Measurements from ENCODE around the gene ZBTB20. TPM values are rescaled to one million over a fixed set of nuclear protein-coding genes. Genes with fewer than 3 reads are reported as not detected.

The ZBTB20 gene
- total RNA-seq, 5 donors from 2014 or later (not counting 1 experiment from before 2014, with no cell fraction given) = 43.1 to 80.7 (median 48.4) TPM

GRCh38 chr3:115141033-115141757 is 5.9 kb downstream of the ZBTB20 start:
- Histone ChIP-seq H3K27me3 (replicated peaks in 1 of 2; ENCODE audit: control insufficient read depth in 2 of 2, extremely low read depth in 1 of 2, insufficient read depth in 2 of 2, low read length in 1 of 2) (no peaks in the 10 kb centered on the region), H3K4me1 (ENCODE audit: control insufficient read depth in 1 of 2, extremely low read depth in 1 of 2, insufficient read depth in 2 of 2, low read length in 2 of 2) (peaks cover 0 to 9% of the 10 kb centered on the region in 2 experiments), H3K27ac (ENCODE audit: low read length) (no peak overlapping the region), H3K4me3 (ENCODE audit: control insufficient read depth in 1 of 2, extremely low read depth in 1 of 2, low read length in 1 of 2) (no peak overlapping the region), H3K9me3 (no peaks in the 10 kb centered on the region), H3K36me3 (ENCODE audit: control insufficient read depth in 2 of 2, extremely low read depth in 1 of 2, insufficient read depth in 1 of 2, low read length in 1 of 2) (no peaks in the 10 kb centered on the region)
- ATAC-seq (replicated peaks in 1 of 4) = no peak
- POLR2A ChIA-PET = no interaction called here
- Mint-ChIP-seq H3K36me3 (peaks cover 28% of the 10 kb centered on the region), H3K27ac (no peak overlapping the region), H3K9me3 (no peaks in the 10 kb centered on the region), H3K4me1 (peaks cover 43 to 59% (median 59%) of the 10 kb centered on the region in 3 donors), H3K27me3 (no peaks in the 10 kb centered on the region), H3K4me3 (no peak overlapping the region)
- CTCF ChIA-PET = no interaction called here
- no peak for DNase-seq

DNA sequence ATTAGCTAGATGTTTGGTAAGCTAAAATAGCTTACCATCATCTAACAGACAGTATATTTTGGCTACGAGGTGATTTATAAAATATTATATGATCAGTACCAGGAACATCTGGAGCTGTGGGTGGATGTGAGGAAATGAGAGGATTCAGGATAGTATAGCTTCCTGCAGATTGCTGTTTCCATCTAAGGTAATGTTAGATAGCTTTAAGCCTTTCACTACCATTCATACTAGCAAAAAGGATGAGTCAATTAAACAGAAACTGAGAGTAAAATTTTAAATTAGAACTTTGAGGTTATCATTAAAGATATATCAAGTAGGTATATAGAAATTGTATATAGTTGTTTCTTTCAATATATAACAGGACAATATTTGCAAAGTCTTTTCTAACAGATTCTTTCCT is 8.0 kb downstream of the ZBTB20 start:
- Mint-ChIP-seq H3K9me3 (no peaks in the 10 kb centered on the region), H3K4me1 (peaks cover 35 to 41% (median 41%) of the 10 kb centered on the region in 3 donors), H3K4me3 (no peak overlapping the region), H3K36me3 (peaks cover 24% of the 10 kb centered on the region), H3K27me3 (no peaks in the 10 kb centered on the region), H3K27ac (no peak overlapping the region)
- ChIA-PET POLR2A (interaction anchor here in 1 of 2 donors (0.6 to 1.0 kb wide), 2 partner anchors 26 to 548 kb away, joined by 3 to 4 read pairs; no protein-coding TSS in a partner anchor), CTCF (interaction anchor here in 1 of 2 donors (0.6 kb wide), 1 partner anchor 32 kb away, joined by 3 read pairs; no protein-coding TSS in a partner anchor)
- ATAC-seq (replicated peaks in 1 of 4) = no peak
- DNase-seq = no peak
- Histone ChIP-seq H3K36me3 (ENCODE audit: control insufficient read depth in 2 of 2, extremely low read depth in 1 of 2, insufficient read depth in 1 of 2, low read length in 1 of 2) (no peaks in the 10 kb centered on the region), H3K4me1 (ENCODE audit: control insufficient read depth in 1 of 2, extremely low read depth in 1 of 2, insufficient read depth in 2 of 2, low read length in 2 of 2) (no peaks in the 10 kb centered on the region), H3K27ac (ENCODE audit: low read length) (no peak overlapping the region), H3K9me3 (no peaks in the 10 kb centered on the region), H3K4me3 (ENCODE audit: control insufficient read depth in 1 of 2, extremely low read depth in 1 of 2, low read length in 1 of 2) (no peak overlapping the region), H3K27me3 (replicated peaks in 1 of 2; ENCODE audit: control insufficient read depth in 2 of 2, extremely low read depth in 1 of 2, insufficient read depth in 2 of 2, low read length in 1 of 2) (no peaks in the 10 kb centered on the region)
- WGBS (ENCODE audit: insufficient coverage) = no CpG with 5 or more reads among the region's 1 CpG

GRCh38 chr3:115134648-115135347 is 12.3 kb downstream of the ZBTB20 start:
- ATAC-seq (replicated peaks in 1 of 4) = no peak
- no peaks in the 10 kb centered on the region for H3K9me3 Mint-ChIP-seq
- Histone ChIP-seq H3K27me3 (replicated peaks in 1 of 2; ENCODE audit: control insufficient read depth in 2 of 2, extremely low read depth in 1 of 2, insufficient read depth in 2 of 2, low read length in 1 of 2) (no peaks in the 10 kb centered on the region), H3K9me3 (no peaks in the 10 kb centered on the region), H3K36me3 (ENCODE audit: control insufficient read depth in 2 of 2, extremely low read depth in 1 of 2, insufficient read depth in 1 of 2, low read length in 1 of 2) (no peaks in the 10 kb centered on the region), H3K4me1 (ENCODE audit: control insufficient read depth in 1 of 2, extremely low read depth in 1 of 2, insufficient read depth in 2 of 2, low read length in 2 of 2) (no peaks in the 10 kb centered on the region), H3K27ac (ENCODE audit: low read length) (no peak overlapping the region), H3K4me3 (ENCODE audit: control insufficient read depth in 1 of 2, extremely low read depth in 1 of 2, low read length in 1 of 2) (no peak overlapping the region)
- peaks cover 14 to 22% (median 17%) of the 10 kb centered on the region in 3 donors for H3K4me1 Mint-ChIP-seq
- no peak overlapping the region for H3K4me3 Mint-ChIP-seq
- ChIA-PET POLR2A (interaction anchor here in 1 of 2 donors (1.0 to 1.2 kb wide), 3 partner anchors 10 to 918 kb away, joined by 3 to 4 read pairs (median 3); no protein-coding TSS in a partner anchor), CTCF (interaction anchor here (0.5 to 0.9 kb wide), 5 partner anchors 10 to 1247 kb away, joined by 3 to 9 read pairs (median 4); no protein-coding TSS in a partner anchor)
- WGBS (ENCODE audit: insufficient coverage) = 83% methylated on average over 1 of the region's 5 CpGs
- no peak for DNase-seq
- H3K36me3 Mint-ChIP-seq = peaks cover 19% of the 10 kb centered on the region
- no peaks in the 10 kb centered on the region for H3K27me3 Mint-ChIP-seq
- H3K27ac Mint-ChIP-seq = no peak overlapping the region

DNA sequence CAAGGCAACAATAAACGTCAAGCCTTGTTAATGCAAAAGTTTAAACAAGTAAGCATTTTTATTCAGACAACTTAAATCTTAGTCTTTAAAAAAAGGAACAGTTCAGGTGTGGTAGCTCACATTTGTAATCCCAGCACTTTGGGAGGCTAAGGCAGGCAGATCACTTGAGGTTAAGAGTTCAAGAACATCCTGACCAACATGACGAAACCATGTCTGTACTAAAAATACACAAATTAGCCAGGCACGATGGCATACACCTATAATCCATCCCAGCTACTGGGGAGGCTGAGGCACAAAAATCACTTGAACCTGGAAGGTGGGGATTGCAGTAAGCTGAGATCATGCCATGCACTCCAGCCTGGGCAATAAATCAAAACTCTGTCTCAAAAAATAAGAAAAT is 19.9 kb downstream of the ZBTB20 start:
- no peak overlapping the region for H3K4me3 Mint-ChIP-seq
- peaks cover 3% of the 10 kb centered on the region for H3K36me3 Mint-ChIP-seq
- DNase-seq (no peak), ATAC-seq (replicated peaks in 1 of 4) (no peak)
- POLR2A ChIA-PET = no interaction called here
- WGBS (ENCODE audit: insufficient coverage) = 83% methylated on average over 1 of the region's 3 CpGs
- Histone ChIP-seq H3K4me3 (ENCODE audit: control insufficient read depth in 1 of 2, extremely low read depth in 1 of 2, low read length in 1 of 2) (no peak overlapping the region), H3K4me1 (ENCODE audit: control insufficient read depth in 1 of 2, extremely low read depth in 1 of 2, insufficient read depth in 2 of 2, low read length in 2 of 2) (no peaks in the 10 kb centered on the region), H3K36me3 (ENCODE audit: control insufficient read depth in 2 of 2, extremely low read depth in 1 of 2, insufficient read depth in 1 of 2, low read length in 1 of 2) (no peaks in the 10 kb centered on the region), H3K9me3 (no peaks in the 10 kb centered on the region), H3K27me3 (replicated peaks in 1 of 2; ENCODE audit: control insufficient read depth in 2 of 2, extremely low read depth in 1 of 2, insufficient read depth in 2 of 2, low read length in 1 of 2) (no peaks in the 10 kb centered on the region), H3K27ac (ENCODE audit: low read length) (no peak overlapping the region)
- peaks cover 9 to 34% (median 30%) of the 10 kb centered on the region in 3 donors for H3K4me1 Mint-ChIP-seq
- H3K9me3 Mint-ChIP-seq = no peaks in the 10 kb centered on the region
- H3K27ac Mint-ChIP-seq = no peak overlapping the region
- CTCF ChIA-PET = interaction anchor here in 1 of 2 donors (0.5 to 1.5 kb wide), 2 partner anchors 25 to 34 kb away, joined by 3 read pairs; no protein-coding TSS in a partner anchor
- H3K27me3 Mint-ChIP-seq = no peaks in the 10 kb centered on the region

- ATAC-seq (replicated peaks in 1 of 4) (no peak), DNase-seq (no peak)
- H3K4me1 Mint-ChIP-seq = peaks cover 32 to 42% (median 41%) of the 10 kb centered on the region in 3 donors
- Histone ChIP-seq H3K9me3 (no peaks in the 10 kb centered on the region), H3K27ac (ENCODE audit: low read length) (no peak overlapping the region), H3K4me3 (ENCODE audit: control insufficient read depth in 1 of 2, extremely low read depth in 1 of 2, low read length in 1 of 2) (no peak overlapping the region), H3K4me1 (ENCODE audit: control insufficient read depth in 1 of 2, extremely low read depth in 1 of 2, insufficient read depth in 2 of 2, low read length in 2 of 2) (no peaks in the 10 kb centered on the region), H3K27me3 (replicated peaks in 1 of 2; ENCODE audit: control insufficient read depth in 2 of 2, extremely low read depth in 1 of 2, insufficient read depth in 2 of 2, low read length in 1 of 2) (no peaks in the 10 kb centered on the region), H3K36me3 (ENCODE audit: control insufficient read depth in 2 of 2, extremely low read depth in 1 of 2, insufficient read depth in 1 of 2, low read length in 1 of 2) (no peaks in the 10 kb centered on the region)
- POLR2A ChIA-PET = interaction anchor here in 1 of 2 donors (0.6 kb wide), 1 partner anchor 1623 kb away, joined by 3 read pairs; no protein-coding TSS in a partner anchor
- no peak overlapping the region for H3K4me3 Mint-ChIP-seq
- CTCF ChIA-PET = no interaction called here
- peaks cover 7% of the 10 kb centered on the region for H3K36me3 Mint-ChIP-seq
- H3K27ac Mint-ChIP-seq = no peak overlapping the region
- H3K9me3 Mint-ChIP-seq = no peaks in the 10 kb centered on the region
- H3K27me3 Mint-ChIP-seq = no peaks in the 10 kb centered on the region
- no CpG with 5 or more reads among the region's 1 CpG for WGBS (ENCODE audit: insufficient coverage)
These were observed 26.5 kb downstream of the ZBTB20 start for GRCh38 chr3:115120597-115120996.

GRCh38 chr3:115113367-115113766 is 33.7 kb downstream of the ZBTB20 start:
- H3K27ac ChIP-seq (ENCODE audit: low read length) = no peak overlapping the region
- H3K4me3 ChIP-seq (ENCODE audit: control insufficient read depth in 1 of 2, extremely low read depth in 1 of 2, low read length in 1 of 2) = no peak overlapping the region
- Mint-ChIP-seq H3K4me3 (no peak overlapping the region), H3K27me3 (no peaks in the 10 kb centered on the region), H3K36me3 (peaks cover 6% of the 10 kb centered on the region), H3K9me3 (no peaks in the 10 kb centered on the region), H3K27ac (no peak overlapping the region), H3K4me1 (peaks cover 21 to 29% (median 23%) of the 10 kb centered on the region in 3 donors)
- H3K27me3 ChIP-seq (replicated peaks in 1 of 2; ENCODE audit: control insufficient read depth in 2 of 2, extremely low read depth in 1 of 2, insufficient read depth in 2 of 2, low read length in 1 of 2) = no peaks in the 10 kb centered on the region
- 90% methylated on average over 1 of the region's 1 CpG for WGBS (ENCODE audit: insufficient coverage)
- H3K36me3 ChIP-seq (ENCODE audit: control insufficient read depth in 2 of 2, extremely low read depth in 1 of 2, insufficient read depth in 1 of 2, low read length in 1 of 2) = no peaks in the 10 kb centered on the region
- H3K9me3 ChIP-seq = no peaks in the 10 kb centered on the region
- H3K4me1 ChIP-seq (ENCODE audit: control insufficient read depth in 1 of 2, extremely low read depth in 1 of 2, insufficient read depth in 2 of 2, low read length in 2 of 2) = no peaks in the 10 kb centered on the region
- DNase-seq (no peak), ATAC-seq (replicated peaks in 1 of 4) (no peak)
- ChIA-PET POLR2A (no interaction called here), CTCF (no interaction called here)

Measured in T-cell (primary cell).